K562 (cell line): Measurements from ENCODE around the gene ZNF107. TPM values are rescaled to one million over a fixed set of nuclear protein-coding genes. Genes with fewer than 3 reads are reported as not detected.

Experiments used
- ARID4B ChIP-seq: sonication (generic); formaldehyde crosslinking; IDR thresholded peaks from 2 replicates; pipeline ENCODE4 v1.8.0; 2022; ENCODE audit warnings: mild to moderate bottlenecking, missing genetic modification reagents
- CTCF ChIP-seq, 3 experiments: IDR thresholded peaks in 2 of 3; conservative IDR thresholded peaks in 1 of 3; 2 replicates each; pipeline ENCODE4 v1.5.1; 2011 to 2012; ENCODE audit warnings: low read length in 3 of 3, mild to moderate bottlenecking in 3 of 3, control low read depth in 2 of 3, improper control_type of control experiment in 1 of 3, inconsistent platforms in 1 of 3, low read depth in 1 of 3, mixed read lengths in 1 of 3, moderate library complexity in 1 of 3; ENCODE audit not compliant: insufficient read depth in 2 of 3
- E2F1 ChIP-seq: sonication (generic); formaldehyde crosslinking; IDR thresholded peaks from 2 replicates; pipeline ENCODE4 v1.8.1; 2023; ENCODE audit warnings: mild to moderate bottlenecking, missing genetic modification reagents, moderate library complexity
- ELF2 ChIP-seq: fragments of 250-450 bp; sonication (Bioruptor Pico); IDR thresholded peaks from 2 replicates; pipeline ENCODE4 v1.5.0; 2021; ENCODE audit warnings: mild to moderate bottlenecking
- PBX2 ChIP-seq, 2 experiments: IDR thresholded peaks in 1 of 2; conservative IDR thresholded peaks in 1 of 2; 2 replicates each; pipeline ENCODE4 v1.6.1; 2016; ENCODE audit warnings: low read depth in 2 of 2, mild to moderate bottlenecking in 1 of 2, missing compliant biosample characterization in 1 of 2, missing genetic modification characterization in 1 of 2, moderate library complexity in 1 of 2
- SMARCE1 ChIP-seq: fragments of 450-650 bp; IDR thresholded peaks from 2 replicates; pipeline ENCODE4 v1.7.1; 2016; ENCODE audit warnings: mild to moderate bottlenecking
- ZNF318 ChIP-seq, 2 experiments: fragments of 450-650 bp; IDR thresholded peaks; 2 replicates each; pipeline ENCODE4 v1.6.1; 2016; ENCODE audit warnings: mild to moderate bottlenecking in 2 of 2, borderline replicate concordance in 1 of 2, low read depth in 1 of 2, moderate library complexity in 1 of 2
- polyA plus RNA-seq, 8 experiments: library from polyadenylated mRNA; depleted of rRNA in 4 of 8; stranded (reverse) in 5 of 8; unstranded in 3 of 8; fragments of >200 nt; fragmentation: Nextera tagmentation in 2 of 8; fragmentation: Illumina TruSeq in 1 of 8; extraction: Ambion mirVana in 2 of 8; extraction: Trizol in 1 of 8; gene quantifications; 2 replicates each; pipeline versions ENCODE4 v1.2.1 to v1.2.3, GENCODE V29; 2011 to 2014; ENCODE audit warnings: inconsistent platforms in 1 of 8, missing spikeins in 1 of 8
- total RNA-seq, 7 experiments: library from RNA; depleted of rRNA in 6 of 7; stranded (reverse); fragments of >200 nt in 6 of 7; fragmentation: Illumina TruSeq in 2 of 7; extraction: Trizol in 2 of 7; gene quantifications; 2 replicates each; pipeline versions ENCODE4 v1.2.1 to v1.2.3, GENCODE V29; 2011 to 2021; ENCODE audit warnings: low replicate concordance in 1 of 7

ZNF107 gene
- total and polyA plus RNA-seq, 9 of the 15 experiments (the other 6 are each of a cell fraction or from before 2014, with no cell fraction given): 2.4 to 14.2 (median 7.9) TPM

- TF ChIP-seq E2F1 (no peak), CTCF (IDR thresholded peaks at IDR 0.05 in 2 of 3, conservative IDR thresholded peaks at IDR 0.05 in 1 of 3; ENCODE audit: insufficient read depth in 2 of 3, low read depth in 1 of 3, low read length in 3 of 3) (no peak), ZNF318 (IDR thresholded peaks at IDR 0.05; ENCODE audit: borderline replicate concordance in 1 of 2, low read depth in 1 of 2) (peak in 1 of 2 experiments; percentile 43; a peak in 1 of 4 replicates), PBX2 (CRISPR knock-in tag; IDR thresholded peaks at IDR 0.05; ENCODE audit: low read depth) (no peak), PBX2 (tag; conservative IDR thresholded peaks at IDR 0.05; ENCODE audit: low read depth) (peak; percentile 65), SMARCE1 (peak; percentile 77; the same call in 1 of the 2 replicates), ELF2 (CRISPR knock-in tag) (no peak), ARID4B (CRISPR knock-in tag) (no peak)
Observed at GRCh38 chr7:64744680-64745079, 78.7 kb downstream of the ZNF107 start (continued).
